ENCODE measurements around the gene ANKRD33. TPM values are rescaled to one million over a fixed set of nuclear protein-coding genes. Genes with fewer than 3 reads are reported as not detected.
A peak's percentile ranks its signal among the peaks of the same experiment; 100 is the strongest.

Gene ANKRD33
- total and polyA plus RNA-seq, 4 donors: 0.54 TPM; not detected in 3

GRCh38 chr12:51907856-51908425 lies 20.0 kb downstream of the ANKRD33 start:
- intact Hi-C loops (cut with DNase I): no loop called here
- no peaks in the 10 kb centered on the region for H3K27me3 ChIP-seq (ENCODE audit: control insufficient read depth in 1 of 2, insufficient read depth in 2 of 2, low read length in 1 of 2)
- H3K9me3 ChIP-seq (ENCODE audit: control insufficient read depth, low read length): no peaks in the 10 kb centered on the region
- ATAC-seq (ENCODE audit: low FRiP score) (no peak), DNase-seq (peak in 1 of 2 donors; percentile 39)
- no peaks in the 10 kb centered on the region for H3K4me1 ChIP-seq (ENCODE audit: control insufficient read depth in 1 of 2, insufficient read depth in 2 of 2, low read length in 2 of 2)
- WGBS, 2 donors: 90 to 91% methylated on average over 7 of the region's 7 CpGs
- no peak overlapping the region for H3K27ac ChIP-seq (ENCODE audit: low read depth in 1 of 2, low read length in 2 of 2)
- no peaks in the 10 kb centered on the region for H3K36me3 ChIP-seq (ENCODE audit: control insufficient read depth in 1 of 2, insufficient read depth in 2 of 2, low read length in 1 of 2)
- H3K4me3 ChIP-seq (ENCODE audit: low read length in 2 of 2): no peak overlapping the region

- DNase-seq: peak in 1 of 2 donors; percentile 13
- Histone ChIP-seq H3K27me3 (ENCODE audit: control insufficient read depth in 1 of 2, insufficient read depth in 2 of 2, low read length in 1 of 2) (no peaks in the 10 kb centered on the region), H3K4me1 (ENCODE audit: control insufficient read depth in 1 of 2, insufficient read depth in 2 of 2, low read length in 2 of 2) (no peaks in the 10 kb centered on the region), H3K36me3 (ENCODE audit: control insufficient read depth in 1 of 2, insufficient read depth in 2 of 2, low read length in 1 of 2) (no peaks in the 10 kb centered on the region), H3K27ac (ENCODE audit: low read depth in 1 of 2, low read length in 2 of 2) (no peak overlapping the region), H3K9me3 (ENCODE audit: control insufficient read depth, low read length) (no peaks in the 10 kb centered on the region), H3K4me3 (ENCODE audit: low read length in 2 of 2) (no peak overlapping the region)
- no peak for ATAC-seq (ENCODE audit: low FRiP score)
- intact Hi-C loops (cut with DNase I): no loop called here
- 87 to 90% methylated on average over 9 of the region's 9 CpGs for WGBS, 2 donors
Observed at GRCh38 chr12:51908876-51909592, 21.1 kb downstream of the ANKRD33 start.

DNA sequence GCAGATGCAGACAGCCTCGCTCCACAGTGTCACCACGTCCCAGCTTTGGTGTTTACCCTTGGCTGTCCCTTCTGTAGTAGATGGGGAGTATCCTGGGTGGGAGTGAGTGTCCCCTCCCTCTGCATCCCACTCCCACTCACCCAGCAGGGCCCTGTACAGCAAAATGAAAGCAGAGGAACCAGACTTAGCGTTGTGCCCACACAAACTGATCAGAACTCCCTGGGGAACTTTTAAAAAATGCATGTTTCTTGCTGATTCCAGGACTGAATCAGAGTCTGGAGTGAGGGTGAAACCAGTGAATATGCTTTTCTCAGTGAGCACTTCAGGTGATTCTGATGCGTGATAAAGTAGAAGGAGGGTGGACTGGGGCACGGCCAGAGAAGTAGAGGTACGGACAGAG lies 22.3 kb downstream of the ANKRD33 start:
- Histone ChIP-seq H3K27ac (ENCODE audit: low read depth in 1 of 2, low read length in 2 of 2) (no peak overlapping the region), H3K27me3 (ENCODE audit: control insufficient read depth in 1 of 2, insufficient read depth in 2 of 2, low read length in 1 of 2) (no peaks in the 10 kb centered on the region), H3K4me1 (ENCODE audit: control insufficient read depth in 1 of 2, insufficient read depth in 2 of 2, low read length in 2 of 2) (no peaks in the 10 kb centered on the region), H3K4me3 (ENCODE audit: low read length in 2 of 2) (no peak overlapping the region), H3K9me3 (ENCODE audit: control insufficient read depth, low read length) (no peaks in the 10 kb centered on the region), H3K36me3 (ENCODE audit: control insufficient read depth in 1 of 2, insufficient read depth in 2 of 2, low read length in 1 of 2) (no peaks in the 10 kb centered on the region)
- ATAC-seq (ENCODE audit: low FRiP score) (no peak), DNase-seq (peak in 1 of 2 donors; percentile 49)
- intact Hi-C loops (cut with DNase I): no loop called here
- WGBS, 2 donors: 46 to 58% methylated on average over 6 of the region's 6 CpGs

DNA sequence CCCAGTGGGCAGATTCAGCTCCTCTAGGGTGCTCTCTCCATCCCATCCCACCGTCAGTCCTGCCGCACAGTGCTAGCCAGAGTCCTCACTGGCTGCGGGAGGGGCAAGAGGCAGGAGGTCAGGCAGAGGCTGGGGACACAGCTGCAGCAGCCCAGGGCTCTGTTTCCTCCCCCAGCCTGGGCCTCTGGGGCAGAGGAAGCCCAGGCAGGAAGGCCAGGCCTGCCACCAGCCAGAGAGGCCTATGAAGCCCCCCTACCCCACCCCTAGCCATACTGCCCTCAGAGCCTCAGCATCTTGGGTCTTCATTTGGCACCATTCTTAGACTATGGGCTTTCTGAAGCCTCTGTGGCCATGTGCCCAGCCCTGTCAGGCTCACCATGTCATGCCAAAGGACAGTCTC lies 22.8 kb downstream of the ANKRD33 start:
- H3K27me3 ChIP-seq (ENCODE audit: control insufficient read depth in 1 of 2, insufficient read depth in 2 of 2, low read length in 1 of 2): no peaks in the 10 kb centered on the region
- no peak overlapping the region for H3K27ac ChIP-seq (ENCODE audit: low read depth in 1 of 2, low read length in 2 of 2)
- no peaks in the 10 kb centered on the region for H3K9me3 ChIP-seq (ENCODE audit: control insufficient read depth, low read length)
- WGBS, 2 donors: 72 to 77% methylated on average over 3 of the region's 3 CpGs
- no peak overlapping the region for H3K4me3 ChIP-seq (ENCODE audit: low read length in 2 of 2)
- intact Hi-C loops (cut with DNase I): no loop called here
- no peaks in the 10 kb centered on the region for H3K36me3 ChIP-seq (ENCODE audit: control insufficient read depth in 1 of 2, insufficient read depth in 2 of 2, low read length in 1 of 2)
- no peak for ATAC-seq (ENCODE audit: low FRiP score)
- DNase-seq: peak; percentile 13 to 55
- no peaks in the 10 kb centered on the region for H3K4me1 ChIP-seq (ENCODE audit: control insufficient read depth in 1 of 2, insufficient read depth in 2 of 2, low read length in 2 of 2)

GRCh38 chr12:51911307-51911706 lies 23.4 kb downstream of the ANKRD33 start:
- no peak for ATAC-seq (ENCODE audit: low FRiP score)
- DNase-seq: peak; percentile 26 to 71
- Histone ChIP-seq H3K9me3 (ENCODE audit: control insufficient read depth, low read length) (no peaks in the 10 kb centered on the region), H3K36me3 (ENCODE audit: control insufficient read depth in 1 of 2, insufficient read depth in 2 of 2, low read length in 1 of 2) (no peaks in the 10 kb centered on the region), H3K27ac (ENCODE audit: low read depth in 1 of 2, low read length in 2 of 2) (no peak overlapping the region), H3K4me3 (ENCODE audit: low read length in 2 of 2) (no peak overlapping the region), H3K4me1 (ENCODE audit: control insufficient read depth in 1 of 2, insufficient read depth in 2 of 2, low read length in 2 of 2) (no peaks in the 10 kb centered on the region), H3K27me3 (ENCODE audit: control insufficient read depth in 1 of 2, insufficient read depth in 2 of 2, low read length in 1 of 2) (no peaks in the 10 kb centered on the region)
- intact Hi-C loops (cut with DNase I): no loop called here
- WGBS, 2 donors: 90 to 92% methylated on average over 6 of the region's 6 CpGs

DNA sequence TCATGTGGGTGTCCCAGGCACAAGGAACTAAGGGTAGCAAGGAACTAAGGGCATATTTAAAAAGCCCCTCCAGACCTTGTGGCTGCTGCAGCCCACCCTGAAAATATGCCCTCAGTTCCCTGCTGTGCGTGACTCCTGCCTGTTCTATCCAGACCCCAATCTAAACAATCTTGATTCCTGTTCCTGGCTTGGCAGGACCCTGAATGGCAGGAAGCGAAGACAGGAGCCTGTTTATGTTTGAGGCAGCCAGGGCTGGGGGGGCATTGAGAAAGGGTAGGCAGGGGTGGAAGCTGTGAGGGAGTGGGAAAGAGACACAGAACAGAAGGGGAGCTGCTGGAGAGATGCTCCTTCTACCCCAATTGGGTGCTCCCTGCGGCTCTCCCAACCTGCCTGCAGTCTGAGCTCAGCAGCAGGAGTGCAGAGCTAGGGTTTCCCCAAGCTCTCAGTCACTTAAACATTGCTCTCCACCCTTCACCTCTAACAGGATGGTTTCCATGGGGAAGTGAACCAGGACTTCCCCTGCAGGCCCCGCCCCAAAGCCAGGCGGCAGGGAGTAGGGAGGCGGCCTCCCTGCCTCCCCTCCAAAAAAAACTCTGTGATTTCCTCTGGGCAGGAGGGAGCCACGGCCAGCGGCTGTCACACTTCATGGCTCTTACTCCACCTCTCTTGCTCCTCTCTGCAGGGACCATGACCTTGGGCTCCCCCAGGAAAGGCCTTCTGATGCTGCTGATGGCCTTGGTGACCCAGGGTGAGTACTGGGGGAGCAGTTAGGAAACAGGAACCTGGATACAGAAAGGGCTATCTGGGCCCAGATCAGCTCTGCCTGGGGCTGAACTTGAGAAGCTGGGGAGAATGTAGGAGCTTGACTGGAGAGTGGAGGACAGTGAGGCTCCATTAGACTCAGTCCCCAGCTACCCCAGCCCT lies 24.1 kb downstream of the ANKRD33 start:
- Histone ChIP-seq H3K36me3 (ENCODE audit: control insufficient read depth in 1 of 2, insufficient read depth in 2 of 2, low read length in 1 of 2) (no peaks in the 10 kb centered on the region), H3K27ac (ENCODE audit: low read depth in 1 of 2, low read length in 2 of 2) (no peak overlapping the region), H3K4me3 (ENCODE audit: low read length in 2 of 2) (no peak overlapping the region), H3K4me1 (ENCODE audit: control insufficient read depth in 1 of 2, insufficient read depth in 2 of 2, low read length in 2 of 2) (no peaks in the 10 kb centered on the region), H3K9me3 (ENCODE audit: control insufficient read depth, low read length) (no peaks in the 10 kb centered on the region), H3K27me3 (ENCODE audit: control insufficient read depth in 1 of 2, insufficient read depth in 2 of 2, low read length in 1 of 2) (no peaks in the 10 kb centered on the region)
- ATAC-seq (ENCODE audit: low FRiP score): peak; percentile 31
- intact Hi-C loops (cut with DNase I): no loop called here
- DNase-seq: peak; percentile 71 to 78
- WGBS, 2 donors: 68 to 74% methylated on average over 8 of the region's 8 CpGs

GRCh38 chr12:51913071-51914033 lies 25.4 kb downstream of the ANKRD33 start:
- no peaks in the 10 kb centered on the region for H3K27me3 ChIP-seq (ENCODE audit: control insufficient read depth in 1 of 2, insufficient read depth in 2 of 2, low read length in 1 of 2)
- peak; percentile 49 to 78 for DNase-seq
- intact Hi-C loops (cut with DNase I): no loop called here
- H3K27ac ChIP-seq (ENCODE audit: low read depth in 1 of 2, low read length in 2 of 2): no peak overlapping the region
- no peaks in the 10 kb centered on the region for H3K9me3 ChIP-seq (ENCODE audit: control insufficient read depth, low read length)
- 88% methylated on average over 30 of the region's 30 CpGs for WGBS, 2 donors
- H3K4me3 ChIP-seq (ENCODE audit: low read length in 2 of 2): no peak overlapping the region
- ATAC-seq (ENCODE audit: low FRiP score): no peak
- no peaks in the 10 kb centered on the region for H3K36me3 ChIP-seq (ENCODE audit: control insufficient read depth in 1 of 2, insufficient read depth in 2 of 2, low read length in 1 of 2)
- H3K4me1 ChIP-seq (ENCODE audit: control insufficient read depth in 1 of 2, insufficient read depth in 2 of 2, low read length in 2 of 2): no peaks in the 10 kb centered on the region

Data from aorta (tissue), 5 donors.